ENCODE data around the gene XRCC4.

Gene XRCC4

DNA sequence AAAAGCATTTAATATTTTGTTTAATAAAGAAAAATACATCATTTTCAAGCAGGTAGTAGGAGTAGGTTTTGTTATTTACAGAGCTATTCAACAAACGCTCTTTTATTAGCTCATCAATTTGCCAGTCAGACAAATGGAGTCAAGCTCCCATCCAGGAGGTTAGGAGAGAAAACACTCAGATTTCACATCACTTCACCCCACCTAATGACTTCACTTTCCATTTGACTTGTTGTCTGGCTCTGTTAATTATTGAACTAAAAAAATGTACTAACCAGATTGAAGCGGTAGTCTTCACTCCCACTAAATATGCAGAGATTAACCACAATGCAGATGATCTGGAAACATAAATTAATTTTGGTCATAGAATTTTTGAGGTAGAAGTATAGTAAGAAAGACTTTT is 200.6 kb downstream of the XRCC4 start:
- Histone ChIP-seq H3K4me1 (ENCODE audit: control insufficient read depth, insufficient read depth, low read length, poor library complexity, severe bottlenecking) (no peaks in the 10 kb centered on the region), H3K27me3 (replicated peaks; ENCODE audit: control insufficient read depth, insufficient read depth, low read length, poor library complexity, severe bottlenecking) (no peaks in the 10 kb centered on the region), H3K36me3 (ENCODE audit: control insufficient read depth, insufficient read depth, low read length) (no peaks in the 10 kb centered on the region), H3K9me3 (ENCODE audit: control insufficient read depth, low read length) (no peaks in the 10 kb centered on the region), H3K27ac (ENCODE audit: insufficient read depth, low read length, poor library complexity, severe bottlenecking) (no peak overlapping the region), H3K4me3 (ENCODE audit: insufficient read depth, low read depth, low read length, poor library complexity, severe bottlenecking) (no peak overlapping the region)
- DNase-seq, result no peak

DNA sequence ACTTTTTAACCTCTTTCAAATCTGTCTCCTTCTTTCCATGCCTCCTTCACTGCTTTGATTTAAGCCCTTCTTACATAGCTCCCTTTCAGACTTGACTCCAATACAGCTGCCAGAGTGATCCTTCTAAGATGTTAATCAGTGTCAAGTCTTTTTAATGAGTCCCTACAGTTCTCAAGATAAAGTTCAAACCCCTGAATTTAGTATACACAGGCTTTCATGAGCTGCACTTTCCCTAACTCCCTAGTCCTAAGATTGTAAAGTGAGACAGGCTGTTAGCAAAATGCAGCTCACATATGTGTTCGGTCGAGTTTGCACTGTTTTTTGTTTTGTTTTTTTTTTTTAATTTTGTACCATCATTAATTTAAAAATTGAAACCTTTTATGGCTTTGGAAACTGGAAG is 203.8 kb downstream of the XRCC4 start:
- Histone ChIP-seq H3K27ac (ENCODE audit: insufficient read depth, low read length, poor library complexity, severe bottlenecking) (no peak overlapping the region), H3K27me3 (replicated peaks; ENCODE audit: control insufficient read depth, insufficient read depth, low read length, poor library complexity, severe bottlenecking) (no peaks in the 10 kb centered on the region), H3K9me3 (ENCODE audit: control insufficient read depth, low read length) (no peaks in the 10 kb centered on the region), H3K4me3 (ENCODE audit: insufficient read depth, low read depth, low read length, poor library complexity, severe bottlenecking) (no peak overlapping the region), H3K4me1 (ENCODE audit: control insufficient read depth, insufficient read depth, low read length, poor library complexity, severe bottlenecking) (no peaks in the 10 kb centered on the region), H3K36me3 (ENCODE audit: control insufficient read depth, insufficient read depth, low read length) (no peaks in the 10 kb centered on the region)
- no peak for DNase-seq

DNA sequence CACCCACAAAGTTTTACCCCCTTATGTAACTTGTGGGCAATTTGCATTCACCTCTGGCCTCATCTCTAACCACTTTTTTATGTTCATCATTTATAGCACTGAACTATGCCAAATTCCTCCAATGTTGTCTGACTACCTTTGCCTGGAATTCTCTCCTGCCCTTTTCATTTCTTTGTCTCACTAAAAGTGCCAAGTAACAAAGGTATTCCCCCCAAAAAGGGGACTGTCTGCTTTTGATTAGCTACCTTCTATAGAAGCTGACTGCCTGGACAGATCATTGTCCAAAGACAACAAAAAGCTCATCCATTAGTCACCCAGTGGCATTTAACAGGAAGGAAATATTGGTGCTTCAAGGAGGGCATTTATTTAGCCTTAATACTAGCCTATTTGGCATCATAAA is 204.3 kb downstream of the XRCC4 start:
- Histone ChIP-seq H3K4me3 (ENCODE audit: insufficient read depth, low read depth, low read length, poor library complexity, severe bottlenecking) (no peak overlapping the region), H3K27me3 (replicated peaks; ENCODE audit: control insufficient read depth, insufficient read depth, low read length, poor library complexity, severe bottlenecking) (no peaks in the 10 kb centered on the region), H3K4me1 (ENCODE audit: control insufficient read depth, insufficient read depth, low read length, poor library complexity, severe bottlenecking) (no peaks in the 10 kb centered on the region), H3K27ac (ENCODE audit: insufficient read depth, low read length, poor library complexity, severe bottlenecking) (no peak overlapping the region), H3K36me3 (ENCODE audit: control insufficient read depth, insufficient read depth, low read length) (no peaks in the 10 kb centered on the region), H3K9me3 (ENCODE audit: control insufficient read depth, low read length) (no peaks in the 10 kb centered on the region)
- no peak for DNase-seq

DNA sequence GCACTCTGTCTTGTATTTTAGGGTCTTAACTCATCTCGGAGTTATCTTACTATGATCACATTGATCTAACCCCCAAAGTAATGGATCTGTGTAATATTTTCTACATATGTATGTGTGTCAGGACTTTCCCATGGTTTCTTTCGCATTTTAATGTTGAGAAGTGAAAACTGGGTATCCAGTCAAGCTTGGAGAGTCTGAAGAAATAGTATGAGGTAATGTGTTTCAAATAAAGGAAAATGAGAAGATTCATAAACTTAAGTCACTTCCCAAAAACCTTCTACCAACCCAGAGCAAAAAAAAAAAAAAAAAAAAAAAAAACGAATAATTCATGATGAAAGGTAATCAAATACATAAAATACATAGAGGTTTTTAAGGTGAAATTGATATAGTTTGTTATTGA is 206.4 kb downstream of the XRCC4 start:
- Histone ChIP-seq H3K36me3 (ENCODE audit: control insufficient read depth, insufficient read depth, low read length) (no peaks in the 10 kb centered on the region), H3K27me3 (replicated peaks; ENCODE audit: control insufficient read depth, insufficient read depth, low read length, poor library complexity, severe bottlenecking) (no peaks in the 10 kb centered on the region), H3K4me3 (ENCODE audit: insufficient read depth, low read depth, low read length, poor library complexity, severe bottlenecking) (no peak overlapping the region), H3K4me1 (ENCODE audit: control insufficient read depth, insufficient read depth, low read length, poor library complexity, severe bottlenecking) (no peaks in the 10 kb centered on the region), H3K9me3 (ENCODE audit: control insufficient read depth, low read length) (no peaks in the 10 kb centered on the region), H3K27ac (ENCODE audit: insufficient read depth, low read length, poor library complexity, severe bottlenecking) (no peak overlapping the region)
- DNase-seq, result no peak

DNA sequence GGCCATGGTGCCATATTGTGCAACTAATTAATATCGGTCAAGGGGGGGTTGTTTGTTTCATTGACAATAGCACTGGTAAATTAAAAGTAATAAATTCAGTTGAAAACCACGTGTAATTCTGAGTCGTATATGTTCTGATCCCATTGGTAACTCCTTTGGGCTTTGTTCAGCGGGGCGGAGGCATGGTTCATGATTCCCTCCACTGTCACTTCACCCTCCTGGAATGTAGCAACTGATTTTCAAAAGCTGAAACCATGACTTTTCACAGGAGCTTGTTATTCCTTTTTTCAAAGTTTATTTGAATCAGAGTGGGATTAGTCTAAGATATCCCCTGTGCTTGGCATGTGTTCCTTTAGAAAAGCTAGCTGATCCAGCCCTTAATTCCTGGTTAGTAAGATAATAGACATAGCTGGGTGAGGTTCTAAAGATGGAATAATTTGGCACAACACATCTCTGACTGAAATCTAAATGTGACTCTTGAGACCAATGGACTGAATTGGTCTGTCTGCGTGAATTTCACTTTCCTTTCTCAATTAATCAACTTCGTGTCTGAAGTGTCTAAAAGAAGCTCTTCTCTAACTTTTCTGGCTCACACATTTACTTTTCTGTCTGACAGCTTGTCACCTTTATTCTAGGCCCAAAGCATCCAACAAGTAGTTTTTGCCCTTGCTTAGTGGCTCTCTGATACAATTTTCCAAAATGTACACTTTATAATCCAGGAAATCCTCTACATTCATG is 208.5 kb downstream of the XRCC4 start:
- Histone ChIP-seq H3K9me3 (ENCODE audit: control insufficient read depth, low read length) (no peaks in the 10 kb centered on the region), H3K4me1 (ENCODE audit: control insufficient read depth, insufficient read depth, low read length, poor library complexity, severe bottlenecking) (no peaks in the 10 kb centered on the region), H3K27ac (ENCODE audit: insufficient read depth, low read length, poor library complexity, severe bottlenecking) (no peak overlapping the region), H3K4me3 (ENCODE audit: insufficient read depth, low read depth, low read length, poor library complexity, severe bottlenecking) (no peak overlapping the region), H3K27me3 (replicated peaks; ENCODE audit: control insufficient read depth, insufficient read depth, low read length, poor library complexity, severe bottlenecking) (no peaks in the 10 kb centered on the region), H3K36me3 (ENCODE audit: control insufficient read depth, insufficient read depth, low read length) (no peaks in the 10 kb centered on the region)
- no peak for DNase-seq

DNA sequence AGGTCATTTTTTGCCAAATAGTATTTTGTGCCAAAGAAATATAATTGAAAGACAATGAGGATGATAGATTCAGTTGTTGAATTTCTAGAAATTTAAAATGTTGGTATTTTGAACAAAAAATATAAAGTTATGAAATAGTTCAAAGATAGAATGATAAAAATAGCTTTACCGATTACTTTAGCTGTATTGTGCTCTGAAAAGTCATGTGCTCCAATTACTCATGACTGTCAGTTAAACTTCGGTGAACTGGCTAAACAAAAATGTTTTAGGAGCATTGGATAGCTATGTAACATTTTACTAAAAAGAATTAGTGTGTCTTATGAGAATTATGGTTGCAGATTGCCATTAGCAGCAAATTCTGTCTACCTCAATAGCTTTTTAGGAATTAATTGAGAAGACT is 216.9 kb downstream of the XRCC4 start:
- H3K4me1 ChIP-seq (ENCODE audit: control insufficient read depth, insufficient read depth, low read length, poor library complexity, severe bottlenecking), result no peaks in the 10 kb centered on the region

DNA sequence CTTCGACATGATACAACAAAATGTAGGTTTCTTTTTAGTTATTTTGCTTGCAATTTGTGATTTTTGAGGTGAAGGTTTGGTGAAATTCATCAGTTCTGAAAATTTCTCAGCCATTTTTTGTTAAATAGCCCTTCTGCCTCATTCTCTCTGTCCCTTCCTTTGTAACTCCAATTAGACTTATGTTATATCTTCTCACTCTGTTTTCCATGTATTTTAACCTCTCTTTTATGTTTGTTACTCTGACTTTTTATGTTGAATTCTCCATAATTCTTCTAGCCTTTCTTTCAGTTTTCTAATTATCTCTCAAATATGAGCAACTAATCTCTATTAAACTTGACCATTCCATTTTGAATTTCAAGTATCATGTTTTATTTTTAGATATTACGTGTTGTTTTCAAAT is 222.0 kb downstream of the XRCC4 start:
- DNase-seq, result no peak
- H3K27ac ChIP-seq (ENCODE audit: insufficient read depth, low read length, poor library complexity, severe bottlenecking), result no peak overlapping the region
- no peak overlapping the region for H3K4me3 ChIP-seq (ENCODE audit: insufficient read depth, low read depth, low read length, poor library complexity, severe bottlenecking)
- no peaks in the 10 kb centered on the region for H3K36me3 ChIP-seq (ENCODE audit: control insufficient read depth, insufficient read depth, low read length)
- H3K4me1 ChIP-seq (ENCODE audit: control insufficient read depth, insufficient read depth, low read length, poor library complexity, severe bottlenecking), result no peaks in the 10 kb centered on the region
- no peaks in the 10 kb centered on the region for H3K27me3 ChIP-seq (replicated peaks; ENCODE audit: control insufficient read depth, insufficient read depth, low read length, poor library complexity, severe bottlenecking)
- no peaks in the 10 kb centered on the region for H3K9me3 ChIP-seq (ENCODE audit: control insufficient read depth, low read length)

More for the DNA sequence above, 216.9 kb downstream of the XRCC4 start:
- no peak overlapping the region for H3K4me3 ChIP-seq (ENCODE audit: insufficient read depth, low read depth, low read length, poor library complexity, severe bottlenecking)
- no peak overlapping the region for H3K27ac ChIP-seq (ENCODE audit: insufficient read depth, low read length, poor library complexity, severe bottlenecking)
- H3K27me3 ChIP-seq (replicated peaks; ENCODE audit: control insufficient read depth, insufficient read depth, low read length, poor library complexity, severe bottlenecking), result no peaks in the 10 kb centered on the region
- H3K9me3 ChIP-seq (ENCODE audit: control insufficient read depth, low read length), result no peaks in the 10 kb centered on the region
- no peak for DNase-seq
- no peaks in the 10 kb centered on the region for H3K36me3 ChIP-seq (ENCODE audit: control insufficient read depth, insufficient read depth, low read length)

DNA sequence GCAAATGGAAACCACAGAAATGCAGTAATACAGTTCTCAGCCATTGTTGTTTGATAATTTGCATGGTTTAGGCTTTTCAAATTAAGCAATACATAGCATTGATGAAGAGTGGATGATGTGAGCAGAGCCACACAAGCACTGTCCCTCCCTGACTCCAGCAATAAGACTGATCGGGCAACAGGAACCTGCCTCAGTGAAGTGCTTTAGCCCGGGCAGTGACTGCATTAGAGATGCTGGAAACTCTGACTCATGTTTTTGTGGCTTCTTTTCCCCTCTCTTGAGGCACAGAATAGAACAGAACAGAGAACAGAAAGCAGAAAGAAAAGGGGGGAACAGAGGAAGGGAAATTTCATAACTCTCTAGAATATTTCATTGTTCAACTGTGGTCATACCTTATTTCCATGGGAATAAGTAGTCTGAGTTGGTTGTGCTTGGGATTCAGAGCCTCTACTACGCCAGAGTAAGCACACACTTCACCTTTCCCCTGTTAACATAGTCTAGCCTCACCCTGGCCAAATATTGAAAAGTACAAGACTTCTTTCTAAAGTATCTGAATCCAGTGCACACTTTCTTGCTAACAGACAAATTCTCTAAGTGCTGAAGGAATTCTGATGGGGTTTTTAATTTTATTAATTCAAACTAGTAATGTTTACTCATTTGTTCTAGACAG is 229.4 kb downstream of the XRCC4 start:
- Histone ChIP-seq H3K36me3 (ENCODE audit: control insufficient read depth, insufficient read depth, low read length) (no peaks in the 10 kb centered on the region), H3K27ac (ENCODE audit: insufficient read depth, low read length, poor library complexity, severe bottlenecking) (no peak overlapping the region), H3K4me3 (ENCODE audit: insufficient read depth, low read depth, low read length, poor library complexity, severe bottlenecking) (no peak overlapping the region), H3K27me3 (replicated peaks; ENCODE audit: control insufficient read depth, insufficient read depth, low read length, poor library complexity, severe bottlenecking) (no peaks in the 10 kb centered on the region), H3K4me1 (ENCODE audit: control insufficient read depth, insufficient read depth, low read length, poor library complexity, severe bottlenecking) (no peaks in the 10 kb centered on the region), H3K9me3 (ENCODE audit: control insufficient read depth, low read length) (no peaks in the 10 kb centered on the region)
- DNase-seq, result no peak

DNA sequence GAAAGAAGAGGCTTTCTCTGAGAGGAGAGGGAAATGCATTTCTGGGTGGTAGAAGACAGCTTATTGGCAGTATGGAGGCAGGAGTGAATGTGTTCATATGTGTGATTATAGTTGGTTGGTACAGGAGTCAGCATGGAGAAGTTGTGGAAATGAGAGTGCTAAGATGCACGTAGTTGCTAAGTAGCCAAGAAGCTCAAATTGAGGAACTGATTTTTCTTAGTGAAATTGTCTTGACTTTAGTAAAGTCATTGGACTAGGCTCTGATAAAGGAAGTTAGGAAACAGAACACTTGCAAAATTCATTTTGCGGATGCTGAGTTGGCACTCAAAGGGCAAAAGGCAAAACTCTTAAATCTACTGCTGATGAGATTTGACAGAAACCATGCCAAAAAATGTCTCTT is 235.3 kb downstream of the XRCC4 start:
- peaks cover 5% of the 10 kb centered on the region for H3K9me3 ChIP-seq (ENCODE audit: control insufficient read depth, low read length)
- H3K27me3 ChIP-seq (replicated peaks; ENCODE audit: control insufficient read depth, insufficient read depth, low read length, poor library complexity, severe bottlenecking), result no peaks in the 10 kb centered on the region
- no peak overlapping the region for H3K4me3 ChIP-seq (ENCODE audit: insufficient read depth, low read depth, low read length, poor library complexity, severe bottlenecking)
- H3K4me1 ChIP-seq (ENCODE audit: control insufficient read depth, insufficient read depth, low read length, poor library complexity, severe bottlenecking), result no peaks in the 10 kb centered on the region
- DNase-seq, result no peak
- H3K36me3 ChIP-seq (ENCODE audit: control insufficient read depth, insufficient read depth, low read length), result no peaks in the 10 kb centered on the region
- H3K27ac ChIP-seq (ENCODE audit: insufficient read depth, low read length, poor library complexity, severe bottlenecking), result no peak overlapping the region

DNA sequence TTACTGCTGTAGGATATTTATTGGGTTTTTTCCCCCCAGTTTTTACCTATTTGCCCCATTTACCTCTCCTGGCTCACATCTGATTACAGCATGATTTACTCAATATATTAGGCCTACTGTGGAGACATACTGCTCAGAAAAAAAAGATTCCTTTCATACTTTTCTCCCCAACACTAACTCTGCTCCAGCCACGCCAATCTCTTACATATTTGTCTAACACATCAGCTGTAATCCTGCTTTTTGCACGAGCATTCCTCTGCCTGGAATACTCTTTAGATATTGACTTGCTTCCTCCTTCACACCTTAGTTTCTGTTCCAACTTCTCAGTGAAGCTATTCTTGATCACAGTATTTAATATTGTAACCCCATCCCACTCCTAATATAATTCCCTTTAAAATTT is 236.1 kb downstream of the XRCC4 start:
- no peak for DNase-seq
- Histone ChIP-seq H3K27ac (ENCODE audit: insufficient read depth, low read length, poor library complexity, severe bottlenecking) (no peak overlapping the region), H3K9me3 (ENCODE audit: control insufficient read depth, low read length) (peaks cover 5% of the 10 kb centered on the region), H3K4me1 (ENCODE audit: control insufficient read depth, insufficient read depth, low read length, poor library complexity, severe bottlenecking) (no peaks in the 10 kb centered on the region), H3K36me3 (ENCODE audit: control insufficient read depth, insufficient read depth, low read length) (no peaks in the 10 kb centered on the region), H3K4me3 (ENCODE audit: insufficient read depth, low read depth, low read length, poor library complexity, severe bottlenecking) (no peak overlapping the region), H3K27me3 (replicated peaks; ENCODE audit: control insufficient read depth, insufficient read depth, low read length, poor library complexity, severe bottlenecking) (no peaks in the 10 kb centered on the region)

Measured in effector memory CD4-positive, alpha-beta T cell (primary cell).